ENCODE measurements around the gene ACOT2. TPM values are rescaled to one million over a fixed set of nuclear protein-coding genes. Genes with fewer than 3 reads are reported as not detected.
A peak's percentile ranks its signal among the peaks of the same experiment; 100 is the strongest.
"Not testable (repeated sequence)": the region's sequence is repeated elsewhere in the genome, so short reads cannot be mapped to it uniquely, and the experiment has no call there.

ACOT2 gene
- total and polyA plus RNA-seq, 5 donors from 2014 or later: 15.4 to 44.2 (median 38.4) TPM

DNA sequence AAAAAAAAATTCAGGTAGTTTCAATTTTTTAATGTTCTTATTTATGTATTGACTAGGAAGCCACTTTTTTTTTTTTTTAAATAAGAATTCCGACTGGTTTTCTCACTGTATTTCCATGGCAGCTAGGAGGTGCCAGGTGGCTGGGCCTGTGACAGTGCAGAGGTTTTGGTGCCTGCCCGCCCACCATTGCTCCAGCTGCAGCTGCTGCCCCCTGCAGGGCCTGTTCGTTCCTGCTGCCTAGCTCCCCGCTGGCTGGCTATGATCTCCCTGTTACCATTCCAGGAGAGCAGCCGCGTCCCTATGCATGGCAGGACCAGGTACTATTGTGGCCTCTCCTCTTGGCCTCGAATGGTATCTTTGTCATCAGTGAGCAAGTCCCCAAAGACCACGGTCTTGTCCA, 1.9 kb downstream of the ACOT2 start:
- peak overlapping the region in 1 of 3 donors; percentile 74 for H3K27ac Mint-ChIP-seq
- not testable (repeated sequence) for H3K9me3 Mint-ChIP-seq; H3K9me3 ChIP-seq (ENCODE audit: control insufficient read depth in 2 of 2, low read length in 2 of 2); H3K36me3 ChIP-seq (ENCODE audit: control insufficient read depth, insufficient read depth, low read length); H3K27me3 ChIP-seq (ENCODE audit: control insufficient read depth, insufficient read depth, low read length); H3K4me3 ChIP-seq (ENCODE audit: low read depth, low read length); H3K27ac ChIP-seq (ENCODE audit: insufficient read depth, low read length, poor library complexity, severe bottlenecking); H3K27me3 Mint-ChIP-seq
- H3K4me1 Mint-ChIP-seq: peaks cover 18 to 48% (median 27%) of the 10 kb centered on the region in 4 donors
- DNase-seq (peak; percentile 44 to 57 (median 56)), ATAC-seq (ENCODE audit: low read depth in 2 of 2) (peak; percentile 63 to 74)
- H3K36me3 Mint-ChIP-seq: peaks cover 15% of the 10 kb centered on the region
- peaks cover 38% of the 10 kb centered on the region for H3K4me1 ChIP-seq (ENCODE audit: control insufficient read depth, insufficient read depth, low read length, poor library complexity, severe bottlenecking)
- H3K4me3 Mint-ChIP-seq: peak overlapping the region; percentile 96 to 98 (median 97)

DNA sequence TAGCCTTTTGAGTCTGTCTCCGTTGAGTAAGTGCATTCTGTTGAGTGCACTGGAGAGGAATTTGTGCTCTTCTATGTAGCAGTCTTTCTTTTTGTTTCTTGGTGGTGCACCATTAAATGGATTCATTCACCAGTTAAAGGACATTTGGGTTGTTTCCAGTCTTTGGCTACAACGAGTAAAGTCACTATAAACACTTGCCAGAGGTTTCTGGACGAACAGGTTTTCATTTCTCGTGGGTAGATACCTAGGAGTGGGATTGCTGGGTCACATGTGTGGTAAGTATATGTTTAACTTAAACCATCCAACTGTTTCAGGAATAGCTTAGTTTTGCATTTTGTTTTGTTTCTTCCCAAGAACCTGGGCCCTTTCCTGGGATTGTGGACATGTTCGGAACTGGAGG, 4.0 kb downstream of the ACOT2 start:
- peak overlapping the region in 1 of 3 donors; percentile 15 for H3K27ac Mint-ChIP-seq
- peak overlapping the region in 1 of 4 donors; percentile 43 for H3K4me3 Mint-ChIP-seq
- not testable (repeated sequence) for H3K27me3 Mint-ChIP-seq; H3K27ac ChIP-seq (ENCODE audit: insufficient read depth, low read length, poor library complexity, severe bottlenecking); DNase-seq; H3K4me3 ChIP-seq (ENCODE audit: low read depth, low read length); H3K36me3 ChIP-seq (ENCODE audit: control insufficient read depth, insufficient read depth, low read length); H3K27me3 ChIP-seq (ENCODE audit: control insufficient read depth, insufficient read depth, low read length); ATAC-seq (ENCODE audit: low read depth in 2 of 2); H3K9me3 ChIP-seq (ENCODE audit: control insufficient read depth in 2 of 2, low read length in 2 of 2); H3K9me3 Mint-ChIP-seq
- peaks cover 7 to 31% (median 13%) of the 10 kb centered on the region in 4 donors for H3K4me1 Mint-ChIP-seq
- H3K36me3 Mint-ChIP-seq: peaks cover 15% of the 10 kb centered on the region
- peaks cover 18% of the 10 kb centered on the region for H3K4me1 ChIP-seq (ENCODE audit: control insufficient read depth, insufficient read depth, low read length, poor library complexity, severe bottlenecking)

DNA sequence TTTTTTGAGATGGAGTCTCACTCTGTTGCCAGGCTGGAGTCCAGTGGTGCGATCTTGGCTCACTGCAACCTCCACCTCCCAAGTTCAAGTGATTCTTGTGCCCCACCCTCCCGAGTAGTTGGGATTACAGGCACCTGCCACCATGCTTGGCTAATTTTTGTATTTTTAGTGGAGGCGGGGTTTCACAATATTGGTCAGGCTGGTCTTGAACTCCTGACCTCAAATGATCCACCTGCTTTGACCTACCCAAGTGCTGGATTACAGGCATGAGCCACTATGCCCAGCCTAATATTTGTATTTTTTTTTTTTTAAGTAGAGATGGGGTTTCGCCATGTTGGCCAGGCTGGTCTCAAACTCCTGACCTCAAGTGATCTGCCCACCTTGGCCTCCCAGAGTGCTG, 4.7 kb downstream of the ACOT2 start:
- H3K9me3 Mint-ChIP-seq; H3K36me3 ChIP-seq (ENCODE audit: control insufficient read depth, insufficient read depth, low read length); H3K27ac Mint-ChIP-seq; ATAC-seq (ENCODE audit: low read depth in 2 of 2); H3K9me3 ChIP-seq (ENCODE audit: control insufficient read depth in 2 of 2, low read length in 2 of 2); H3K27me3 Mint-ChIP-seq; DNase-seq; H3K27me3 ChIP-seq (ENCODE audit: control insufficient read depth, insufficient read depth, low read length); H3K27ac ChIP-seq (ENCODE audit: insufficient read depth, low read length, poor library complexity, severe bottlenecking); H3K4me3 Mint-ChIP-seq; H3K4me3 ChIP-seq (ENCODE audit: low read depth, low read length): not testable (repeated sequence)
- H3K4me1 ChIP-seq (ENCODE audit: control insufficient read depth, insufficient read depth, low read length, poor library complexity, severe bottlenecking): peaks cover 11% of the 10 kb centered on the region
- peaks cover 2 to 23% (median 7%) of the 10 kb centered on the region in 4 donors for H3K4me1 Mint-ChIP-seq
- peaks cover 15% of the 10 kb centered on the region for H3K36me3 Mint-ChIP-seq

DNA sequence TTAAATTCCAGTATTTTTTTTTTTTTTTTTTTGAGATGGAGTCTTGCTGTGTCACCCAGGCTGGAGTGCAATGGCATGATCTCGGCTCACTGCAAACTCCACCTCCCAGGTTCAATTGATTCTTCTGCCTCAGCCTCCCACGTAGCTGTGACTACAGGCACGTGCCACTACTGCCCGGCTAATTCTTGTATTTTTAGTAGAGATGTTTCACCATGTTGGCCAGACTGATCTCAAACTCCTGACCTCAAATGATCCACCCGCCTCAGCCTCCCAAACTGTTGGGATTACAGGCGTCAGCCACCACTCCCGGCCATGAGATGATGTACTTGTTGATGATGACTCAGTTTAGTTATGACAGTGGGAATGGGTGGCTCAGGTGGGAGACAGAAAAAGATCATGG, 5.2 kb downstream of the ACOT2 start:
- not testable (repeated sequence) for ATAC-seq (ENCODE audit: low read depth in 2 of 2); H3K4me1 ChIP-seq (ENCODE audit: control insufficient read depth, insufficient read depth, low read length, poor library complexity, severe bottlenecking); H3K4me3 Mint-ChIP-seq; H3K36me3 ChIP-seq (ENCODE audit: control insufficient read depth, insufficient read depth, low read length); H3K27me3 ChIP-seq (ENCODE audit: control insufficient read depth, insufficient read depth, low read length); H3K27me3 Mint-ChIP-seq; H3K4me3 ChIP-seq (ENCODE audit: low read depth, low read length); H3K27ac ChIP-seq (ENCODE audit: insufficient read depth, low read length, poor library complexity, severe bottlenecking); DNase-seq; H3K9me3 Mint-ChIP-seq; H3K27ac Mint-ChIP-seq; H3K9me3 ChIP-seq (ENCODE audit: control insufficient read depth in 2 of 2, low read length in 2 of 2)
- Mint-ChIP-seq H3K36me3 (peaks cover 15% of the 10 kb centered on the region), H3K4me1 (peaks cover 0 to 19% (median 4%) of the 10 kb centered on the region in 4 donors)

DNA sequence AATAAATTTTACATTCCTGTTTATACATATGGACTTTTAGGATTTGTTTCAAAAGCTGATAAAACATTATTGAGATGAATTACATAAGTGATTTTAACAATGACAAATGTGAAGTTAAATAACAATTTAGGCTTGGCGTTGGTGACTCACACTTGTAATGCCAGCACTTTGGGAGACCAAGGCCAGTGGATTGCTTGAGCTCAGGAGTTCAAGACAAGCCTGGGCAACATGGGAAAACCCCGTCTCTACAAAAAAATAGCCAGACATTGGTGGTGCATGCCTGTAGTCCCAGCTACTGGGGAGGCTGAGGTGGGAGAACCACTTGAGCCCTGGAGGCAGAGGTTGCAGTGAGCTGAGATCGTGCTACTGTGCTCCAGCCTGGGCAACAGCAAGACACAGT, 7.4 kb downstream of the ACOT2 start:
- Mint-ChIP-seq H3K4me3 (no peak overlapping the region), H3K4me1 (peaks cover 0 to 4% (median 1%) of the 10 kb centered on the region in 4 donors), H3K36me3 (peaks cover 25% of the 10 kb centered on the region), H3K9me3 (no peaks in the 10 kb centered on the region), H3K27ac (no peak overlapping the region), H3K27me3 (no peaks in the 10 kb centered on the region)
- ATAC-seq (ENCODE audit: low read depth in 2 of 2) (no peak), DNase-seq (no peak)
- no peaks in the 10 kb centered on the region for H3K27me3 ChIP-seq (ENCODE audit: control insufficient read depth, insufficient read depth, low read length)
- no peaks in the 10 kb centered on the region for H3K9me3 ChIP-seq (ENCODE audit: control insufficient read depth in 2 of 2, low read length in 2 of 2)
- no peak overlapping the region for H3K4me3 ChIP-seq (ENCODE audit: low read depth, low read length)
- no peak overlapping the region for H3K27ac ChIP-seq (ENCODE audit: insufficient read depth, low read length, poor library complexity, severe bottlenecking)
- H3K4me1 ChIP-seq (ENCODE audit: control insufficient read depth, insufficient read depth, low read length, poor library complexity, severe bottlenecking): no peaks in the 10 kb centered on the region
- H3K36me3 ChIP-seq (ENCODE audit: control insufficient read depth, insufficient read depth, low read length): peaks cover 9% of the 10 kb centered on the region

DNA sequence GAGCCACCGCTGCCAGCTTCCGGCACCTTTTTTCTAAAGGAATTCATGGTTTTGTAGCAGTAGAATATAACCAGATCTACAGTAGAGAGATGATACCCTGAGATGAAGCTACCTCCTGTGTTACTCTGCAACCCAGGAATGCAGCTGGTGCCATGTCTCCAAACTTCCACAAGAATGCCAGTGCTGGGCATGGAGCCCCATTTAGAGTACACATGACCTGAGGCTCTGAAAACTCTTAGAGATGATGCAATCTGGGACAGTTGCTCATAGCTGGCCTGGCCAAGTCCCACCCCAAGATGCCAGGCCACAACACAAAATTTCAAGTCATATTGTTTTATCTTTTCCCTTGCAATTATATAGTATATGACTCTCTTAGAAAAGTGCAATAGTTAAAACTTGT, 8.2 kb downstream of the ACOT2 start:
- not testable (repeated sequence) for H3K4me3 Mint-ChIP-seq; H3K9me3 ChIP-seq (ENCODE audit: control insufficient read depth in 2 of 2, low read length in 2 of 2); H3K27me3 ChIP-seq (ENCODE audit: control insufficient read depth, insufficient read depth, low read length); H3K27me3 Mint-ChIP-seq; H3K27ac ChIP-seq (ENCODE audit: insufficient read depth, low read length, poor library complexity, severe bottlenecking); H3K4me1 Mint-ChIP-seq; H3K27ac Mint-ChIP-seq; H3K4me3 ChIP-seq (ENCODE audit: low read depth, low read length); ATAC-seq (ENCODE audit: low read depth in 2 of 2); H3K36me3 ChIP-seq (ENCODE audit: control insufficient read depth, insufficient read depth, low read length); H3K4me1 ChIP-seq (ENCODE audit: control insufficient read depth, insufficient read depth, low read length, poor library complexity, severe bottlenecking); H3K9me3 Mint-ChIP-seq; DNase-seq
- peaks cover 26% of the 10 kb centered on the region for H3K36me3 Mint-ChIP-seq

DNA sequence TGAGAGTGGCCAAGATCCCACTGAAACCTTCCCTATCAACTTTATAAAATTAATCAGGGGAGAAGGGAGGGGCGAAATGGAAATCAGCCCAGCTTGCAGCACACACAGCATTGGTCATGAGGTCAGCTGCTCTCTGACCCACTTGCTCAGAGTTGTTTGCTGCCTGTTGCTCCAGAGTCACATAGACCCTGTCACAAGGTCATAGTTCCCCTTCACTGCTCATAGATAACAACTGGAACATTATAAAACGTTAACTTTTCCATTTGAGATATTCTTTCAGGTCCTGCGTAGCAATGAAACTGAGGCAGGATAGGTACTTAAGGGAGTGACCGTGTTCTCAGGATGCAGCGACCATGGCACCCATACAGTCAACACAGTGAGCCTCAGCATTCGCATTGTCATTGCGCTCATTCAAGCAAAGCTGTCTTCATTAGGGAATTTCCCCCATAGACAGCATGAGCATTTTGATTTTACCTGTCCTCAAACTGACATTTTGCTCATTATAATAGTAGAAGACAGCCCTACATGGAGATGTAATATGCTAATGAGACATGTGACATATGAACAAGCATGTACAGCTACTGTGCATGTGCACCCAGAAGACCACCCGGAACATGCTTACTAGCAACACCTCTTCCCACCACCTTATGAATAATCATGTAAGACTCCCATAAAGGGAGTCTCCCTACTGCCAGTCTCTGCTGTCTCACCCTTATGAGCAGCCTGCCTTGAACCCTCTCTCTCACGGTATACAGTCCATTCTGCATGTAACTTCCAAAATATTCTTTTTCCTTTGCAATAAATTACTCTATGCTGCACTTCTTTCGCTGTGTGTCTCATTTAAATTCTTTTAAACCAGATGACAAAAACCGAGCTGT, 13.3 kb downstream of the ACOT2 start:
- H3K9me3 ChIP-seq (ENCODE audit: control insufficient read depth in 2 of 2, low read length in 2 of 2); ATAC-seq (ENCODE audit: low read depth in 2 of 2); H3K4me1 Mint-ChIP-seq; DNase-seq; H3K36me3 ChIP-seq (ENCODE audit: control insufficient read depth, insufficient read depth, low read length); H3K27me3 Mint-ChIP-seq; H3K9me3 Mint-ChIP-seq; H3K27ac ChIP-seq (ENCODE audit: insufficient read depth, low read length, poor library complexity, severe bottlenecking); H3K4me1 ChIP-seq (ENCODE audit: control insufficient read depth, insufficient read depth, low read length, poor library complexity, severe bottlenecking); H3K4me3 ChIP-seq (ENCODE audit: low read depth, low read length); H3K27me3 ChIP-seq (ENCODE audit: control insufficient read depth, insufficient read depth, low read length); H3K4me3 Mint-ChIP-seq: not testable (repeated sequence)
- Mint-ChIP-seq H3K36me3 (peaks cover 19% of the 10 kb centered on the region), H3K27ac (peak overlapping the region in 1 of 3 donors; percentile 53)

DNA sequence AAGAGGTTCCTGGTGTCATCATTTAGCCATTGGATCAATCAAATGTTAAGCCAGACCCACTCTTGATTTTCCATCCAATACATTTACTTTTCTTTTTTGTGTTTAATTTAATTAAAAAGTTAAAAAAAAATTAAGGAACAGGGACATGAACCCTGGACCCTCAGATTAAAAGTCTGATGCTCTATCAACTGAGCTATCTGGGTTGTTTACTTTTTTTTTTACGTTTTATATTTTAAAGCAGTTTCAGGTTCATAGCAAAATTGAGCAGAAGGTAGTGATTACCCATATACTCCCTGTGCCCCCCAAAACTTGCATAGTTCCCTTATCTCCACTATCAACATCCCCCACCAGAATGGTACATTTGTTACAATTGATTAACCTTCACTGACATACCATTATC, 19.7 kb downstream of the ACOT2 start:
- Histone ChIP-seq H3K27ac (ENCODE audit: insufficient read depth, low read length, poor library complexity, severe bottlenecking) (no peak overlapping the region), H3K27me3 (ENCODE audit: control insufficient read depth, insufficient read depth, low read length) (no peaks in the 10 kb centered on the region), H3K36me3 (ENCODE audit: control insufficient read depth, insufficient read depth, low read length) (no peaks in the 10 kb centered on the region), H3K9me3 (ENCODE audit: control insufficient read depth in 2 of 2, low read length in 2 of 2) (no peaks in the 10 kb centered on the region), H3K4me1 (ENCODE audit: control insufficient read depth, insufficient read depth, low read length, poor library complexity, severe bottlenecking) (peaks cover 4% of the 10 kb centered on the region), H3K4me3 (ENCODE audit: low read depth, low read length) (no peak overlapping the region)
- ATAC-seq (ENCODE audit: low read depth in 2 of 2) (no peak), DNase-seq (no peak)
- H3K27ac Mint-ChIP-seq: no peak overlapping the region
- H3K27me3 Mint-ChIP-seq: no peaks in the 10 kb centered on the region
- no peaks in the 10 kb centered on the region for H3K9me3 Mint-ChIP-seq
- peaks cover 0 to 11% (median 2%) of the 10 kb centered on the region in 4 donors for H3K4me1 Mint-ChIP-seq
- H3K4me3 Mint-ChIP-seq: peak overlapping the region in 1 of 4 donors; percentile 32
- H3K36me3 Mint-ChIP-seq: no peaks in the 10 kb centered on the region
